HG03025 (cell line): ENCODE results near the gene SUOX.
"Not testable (repeated sequence)": the region's sequence is repeated elsewhere in the genome, so short reads cannot be mapped to it uniquely, and the experiment has no call there.

Experiments used
- ATAC-seq: cut with Tn5 transposase; IDR thresholded peaks from one replicate; pipeline ENCODE4 v1.9.1; 2021; ENCODE audit warnings: mild to moderate bottlenecking, moderate library complexity; ENCODE audit not compliant: unreplicated experiment, low FRiP score

SUOX gene

GRCh38 chr12:56017181-56017580 is 20.1 kb downstream of the SUOX start:
- no peak for ATAC-seq

GRCh38 chr12:56018356-56018755 is 21.3 kb downstream of the SUOX start:
- no peak for ATAC-seq

DNA sequence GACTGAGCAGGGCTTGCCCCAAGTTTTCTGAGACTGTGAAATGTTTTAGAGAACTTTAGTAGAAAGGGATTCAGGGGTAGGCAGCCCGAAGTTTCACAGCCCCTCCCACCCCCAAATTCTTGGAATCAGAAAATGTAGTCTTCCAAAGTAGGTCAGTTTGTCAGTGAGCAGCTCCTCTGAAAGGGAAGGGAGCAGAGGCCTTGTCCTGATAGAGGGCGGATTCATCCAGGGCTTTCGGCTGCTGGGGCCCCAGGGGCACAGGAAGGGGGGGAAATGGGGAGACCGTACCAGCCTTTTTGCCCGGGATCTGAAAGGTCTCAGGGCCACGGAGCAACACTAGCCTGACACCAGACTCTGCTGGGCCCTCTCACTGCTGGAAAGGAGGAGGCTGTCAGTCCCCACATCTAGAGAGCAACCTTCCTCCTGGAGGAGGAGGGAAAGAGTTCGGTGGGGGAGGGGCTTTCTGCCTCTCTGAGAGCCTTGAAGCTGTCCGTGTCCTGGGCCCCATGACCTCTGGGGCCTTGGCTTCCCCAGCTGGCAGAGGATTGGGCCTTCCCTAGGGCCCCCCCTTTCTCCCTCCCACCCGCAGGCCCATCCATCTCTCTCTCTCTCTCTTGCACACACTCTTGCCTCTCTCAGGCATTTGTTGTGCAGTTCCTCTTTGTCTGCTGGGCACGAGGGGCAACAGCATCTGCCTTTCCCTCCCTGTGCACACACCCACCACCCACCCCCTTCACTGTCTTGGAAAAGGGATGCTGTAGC is 23.5 kb downstream of the SUOX start, which contains the start of gene IKZF4:
TSS of gene IKZF4 (plus strand) at position 621 of the 762 bp plus-strand sequence. CDS start 451 bp downstream, outside the sequence.
- no peak for ATAC-seq

DNA sequence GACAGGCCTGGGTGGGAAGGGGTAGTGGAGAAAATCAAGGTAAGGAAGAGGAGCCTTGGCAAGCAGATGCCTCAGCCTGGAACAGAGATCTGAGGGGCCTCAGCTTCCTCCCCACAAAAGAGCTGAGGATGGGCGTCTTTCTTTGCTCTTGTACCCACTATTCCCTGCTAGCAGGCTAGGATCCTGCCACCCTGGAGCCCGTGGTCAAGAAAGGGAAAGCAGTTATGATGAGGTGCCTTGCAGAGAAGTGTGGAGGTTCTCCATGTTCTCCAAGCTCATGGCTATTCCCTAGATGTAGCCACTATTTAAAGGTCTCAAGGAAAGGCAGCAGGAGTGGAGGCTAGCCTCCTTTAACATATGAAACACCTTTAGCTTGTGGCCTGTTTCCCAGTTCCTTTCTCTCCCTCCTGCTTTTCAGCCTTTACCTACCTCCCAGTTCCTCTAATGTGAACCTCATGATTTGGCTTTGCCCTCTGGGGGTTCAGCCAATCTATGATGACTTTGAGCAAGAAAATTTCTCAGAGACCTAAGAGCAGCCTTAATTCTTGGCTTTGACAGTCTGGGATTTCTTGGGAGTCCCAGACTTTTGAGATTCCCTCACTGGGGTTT is 24.9 kb downstream of the SUOX start:
- ATAC-seq, result no peak

DNA sequence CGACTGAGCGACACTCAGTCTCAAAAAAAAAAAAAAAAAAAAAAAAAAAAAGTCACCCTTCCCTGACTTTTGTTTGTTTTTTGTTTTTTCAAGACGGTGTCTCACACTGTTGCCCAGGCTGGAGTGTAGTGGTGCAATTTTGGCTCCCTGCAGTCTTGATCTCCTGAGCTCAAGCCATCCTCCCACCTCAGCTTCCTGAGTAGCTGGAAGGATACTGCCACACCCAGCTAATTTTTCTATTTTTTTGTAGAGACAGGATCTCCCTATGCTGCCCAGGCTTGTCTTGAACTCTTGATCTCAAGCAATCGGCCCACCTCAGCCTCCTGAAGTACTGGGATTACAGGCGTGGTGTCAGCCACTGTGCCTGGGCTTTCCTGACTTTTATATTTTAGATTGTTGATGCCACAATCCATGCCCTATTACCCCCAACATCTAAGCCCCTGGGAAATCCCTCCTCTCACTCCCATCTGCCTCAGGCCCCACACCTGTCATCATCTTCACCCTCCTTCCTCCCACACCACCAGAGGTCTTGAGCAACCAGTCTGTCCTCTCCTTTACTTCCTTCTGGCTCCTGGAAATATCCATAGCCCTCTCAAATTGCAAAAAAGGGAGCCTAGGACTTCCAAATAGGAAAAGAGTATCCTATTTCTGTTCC is 31.6 kb downstream of the SUOX start:
- ATAC-seq, result no peak

- no peak for ATAC-seq
Measured at GRCh38 chr12:56029166-56029519, 32.1 kb downstream of the SUOX start.

DNA sequence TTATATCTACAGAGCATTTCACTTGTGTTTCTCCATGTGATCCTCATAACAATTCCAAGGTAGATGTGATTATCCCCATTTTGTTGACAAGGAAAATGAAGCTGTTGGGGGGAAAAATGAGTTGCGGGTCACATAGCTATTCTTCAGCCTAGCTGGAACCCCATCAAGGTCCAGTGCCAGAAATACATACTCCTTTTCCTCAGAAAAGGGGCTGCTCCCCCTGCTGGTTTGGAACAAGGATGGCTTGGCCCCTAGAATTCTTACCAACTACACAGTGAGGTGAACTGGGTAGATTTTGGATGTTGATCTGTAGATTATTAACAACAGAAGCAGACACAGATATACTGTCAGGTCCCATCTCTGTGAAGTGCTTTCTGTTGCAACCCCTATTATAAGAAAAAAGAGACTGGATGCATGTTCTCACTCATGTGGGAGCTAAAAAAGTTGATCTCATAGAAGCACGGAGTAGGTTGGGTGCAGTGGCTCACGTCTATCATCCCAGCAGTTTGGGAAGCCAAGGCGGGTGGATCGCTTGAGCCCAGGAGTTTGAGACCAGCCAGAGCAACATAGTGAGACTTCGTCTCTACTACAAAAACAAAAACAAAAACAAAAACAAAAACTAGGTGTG is 32.7 kb downstream of the SUOX start:
- no peak for ATAC-seq

GRCh38 chr12:56031987-56032386 is 34.9 kb downstream of the SUOX start:
- no peak for ATAC-seq

DNA sequence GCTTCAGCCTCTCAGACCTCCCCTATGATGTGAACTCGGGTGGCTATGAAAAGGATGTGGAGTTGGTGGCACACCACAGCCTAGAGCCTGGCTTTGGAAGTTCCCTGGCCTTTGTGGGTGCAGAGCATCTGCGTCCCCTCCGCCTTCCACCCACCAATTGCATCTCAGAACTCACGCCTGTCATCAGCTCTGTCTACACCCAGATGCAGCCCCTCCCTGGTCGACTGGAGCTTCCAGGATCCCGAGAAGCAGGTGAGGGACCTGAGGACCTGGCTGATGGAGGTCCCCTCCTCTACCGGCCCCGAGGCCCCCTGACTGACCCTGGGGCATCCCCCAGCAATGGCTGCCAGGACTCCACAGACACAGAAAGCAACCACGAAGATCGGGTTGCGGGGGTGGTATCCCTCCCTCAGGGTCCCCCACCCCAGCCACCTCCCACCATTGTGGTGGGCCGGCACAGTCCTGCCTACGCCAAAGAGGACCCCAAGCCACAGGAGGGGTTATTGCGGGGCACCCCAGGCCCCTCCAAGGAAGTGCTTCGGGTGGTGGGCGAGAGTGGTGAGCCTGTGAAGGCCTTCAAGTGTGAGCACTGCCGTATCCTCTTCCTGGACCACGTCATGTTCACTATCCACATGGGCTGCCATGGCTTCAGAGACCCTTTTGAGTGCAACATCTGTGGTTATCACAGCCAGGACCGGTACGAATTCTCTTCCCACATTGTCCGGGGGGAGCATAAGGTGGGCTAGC is 37.7 kb downstream of the SUOX start:
- ATAC-seq, result no peak

DNA sequence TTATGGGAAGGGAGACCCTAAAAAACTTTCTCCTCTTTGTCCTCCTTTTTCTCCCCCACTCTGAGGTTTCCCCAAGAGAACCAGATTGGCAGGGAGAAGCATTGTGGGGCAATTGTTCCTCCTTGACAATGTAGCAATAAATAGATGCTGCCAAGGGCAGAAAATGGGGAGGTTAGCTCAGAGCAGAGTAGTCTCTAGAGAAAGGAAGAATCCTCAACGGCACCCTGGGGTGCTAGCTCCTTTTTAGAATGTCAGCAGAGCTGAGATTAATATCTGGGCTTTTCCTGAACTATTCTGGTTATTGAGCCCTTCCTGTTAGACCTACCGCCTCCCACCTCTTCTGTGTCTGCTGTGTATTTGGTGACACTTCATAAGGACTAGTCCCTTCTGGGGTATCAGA is 40.1 kb downstream of the SUOX start:
- ATAC-seq, result no peak

- ATAC-seq, result no peak
Measured at GRCh38 chr12:56038022-56038655, 41.1 kb downstream of the SUOX start.

- ATAC-seq, result no peak
Measured at GRCh38 chr12:56040151-56040550, 43.1 kb downstream of the SUOX start.

DNA sequence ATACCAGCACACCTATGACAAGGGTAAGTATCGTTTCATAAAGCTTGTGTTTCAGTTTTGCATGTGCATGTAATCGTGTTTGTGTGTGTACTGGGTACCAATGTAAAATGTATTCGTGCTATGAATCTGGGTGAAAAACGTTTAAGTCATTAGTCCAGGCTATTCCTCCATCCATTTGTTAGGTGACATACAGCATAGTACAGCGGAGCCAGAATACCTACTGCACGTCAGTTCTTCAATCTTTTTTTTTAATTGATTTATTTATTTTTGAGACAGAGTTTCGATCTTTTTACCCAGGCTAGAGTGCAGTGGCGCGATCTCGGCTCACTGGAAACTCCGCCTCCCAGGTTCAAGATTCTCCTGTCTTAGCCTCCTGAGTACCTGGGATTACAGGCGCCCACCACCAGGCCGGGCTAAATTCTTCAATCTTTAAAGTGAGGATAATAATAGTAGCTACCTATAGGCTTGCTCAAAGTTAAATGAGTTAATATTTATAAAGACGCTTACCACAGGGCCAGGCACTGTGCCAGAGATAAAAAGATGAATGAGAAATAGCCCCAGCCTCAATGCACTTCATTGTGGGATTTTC is 44.0 kb downstream of the SUOX start:
- no peak for ATAC-seq

DNA sequence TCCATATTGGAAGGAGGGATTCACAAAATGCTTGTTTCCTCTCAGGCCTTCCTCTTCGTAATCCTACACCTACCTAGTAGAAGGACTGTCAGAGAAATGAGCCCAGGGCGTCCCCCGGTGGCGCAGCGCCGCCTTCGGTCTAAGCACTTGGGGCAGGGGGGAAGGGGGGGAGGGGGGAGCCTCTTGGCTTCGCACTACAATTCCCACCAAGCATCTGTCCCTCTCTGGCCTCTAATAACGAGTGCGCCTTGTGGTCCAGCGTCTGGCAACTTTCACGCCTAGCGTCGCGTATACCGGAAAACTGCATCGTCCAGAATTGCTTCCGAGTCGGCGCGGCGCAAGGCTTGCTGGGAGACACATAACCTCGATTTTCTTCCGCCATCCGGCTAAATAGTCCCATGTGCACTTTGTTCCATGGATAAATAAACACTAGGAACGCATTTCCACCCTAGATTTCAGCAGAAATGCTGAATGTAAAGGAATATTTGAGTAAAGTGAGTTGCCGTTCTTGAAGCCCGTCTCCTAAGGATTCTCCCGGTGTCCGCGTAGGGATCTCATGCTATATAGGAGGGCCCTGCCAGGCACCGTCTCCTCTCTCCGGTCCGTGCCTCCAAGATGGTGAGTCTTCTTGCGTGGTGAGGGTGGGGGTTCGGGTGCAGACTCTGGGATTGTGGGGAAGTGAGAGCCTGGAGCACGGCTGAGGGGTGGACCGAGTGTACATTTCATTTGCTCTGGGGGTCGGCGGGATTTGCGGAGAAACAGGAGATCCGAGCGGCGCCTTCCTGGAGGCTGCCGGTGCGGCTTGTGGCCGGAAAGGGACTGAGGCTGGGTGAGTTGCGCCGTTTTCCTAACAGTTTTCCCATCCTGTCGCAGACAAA is 44.7 kb downstream of the SUOX start, which contains the start of gene RPS26:
TSS of gene RPS26 (plus strand) at position 367 of the 878 bp plus-strand sequence. CDS start at position 616, 249 bp downstream.
- ATAC-seq, result peak; percentile 85

DNA sequence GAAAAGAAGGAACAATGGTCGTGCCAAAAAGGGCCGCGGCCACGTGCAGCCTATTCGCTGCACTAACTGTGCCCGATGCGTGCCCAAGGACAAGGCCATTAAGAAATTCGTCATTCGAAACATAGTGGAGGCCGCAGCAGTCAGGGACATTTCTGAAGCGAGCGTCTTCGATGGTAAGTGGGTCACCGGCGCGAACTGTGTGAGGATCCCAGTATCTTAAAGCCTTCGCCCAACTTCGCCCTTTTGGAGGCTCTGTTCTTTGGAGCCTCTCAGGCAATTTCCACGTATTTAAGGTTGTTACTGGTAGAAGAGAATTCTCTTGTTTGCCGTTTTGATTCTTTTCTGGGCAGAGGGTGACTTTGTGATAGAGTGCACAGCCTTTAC is 45.3 kb downstream of the SUOX start:
- not testable (repeated sequence) for ATAC-seq

DNA sequence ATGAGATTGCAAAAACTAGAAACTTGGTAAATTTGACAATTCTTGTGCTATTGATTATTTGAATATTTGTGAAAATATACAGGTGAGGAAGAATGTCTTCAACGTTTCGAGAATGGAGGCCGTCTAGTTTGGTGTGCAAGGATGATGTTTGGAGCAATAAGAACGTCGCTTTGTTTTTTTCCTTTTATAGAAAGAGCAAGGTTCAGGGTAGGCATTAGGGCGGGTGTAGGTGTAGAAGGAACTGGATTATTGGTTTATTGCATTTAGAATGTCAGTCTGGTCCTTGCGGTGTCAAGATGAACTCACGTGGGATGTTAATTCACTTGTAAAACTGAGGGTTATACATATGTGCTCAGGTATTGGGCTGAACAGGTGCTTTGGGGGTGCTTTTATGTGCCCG is 45.8 kb downstream of the SUOX start:
- no peak for ATAC-seq

GRCh38 chr12:56046027-56046780 is 49.1 kb downstream of the SUOX start:
- no peak for ATAC-seq

DNA sequence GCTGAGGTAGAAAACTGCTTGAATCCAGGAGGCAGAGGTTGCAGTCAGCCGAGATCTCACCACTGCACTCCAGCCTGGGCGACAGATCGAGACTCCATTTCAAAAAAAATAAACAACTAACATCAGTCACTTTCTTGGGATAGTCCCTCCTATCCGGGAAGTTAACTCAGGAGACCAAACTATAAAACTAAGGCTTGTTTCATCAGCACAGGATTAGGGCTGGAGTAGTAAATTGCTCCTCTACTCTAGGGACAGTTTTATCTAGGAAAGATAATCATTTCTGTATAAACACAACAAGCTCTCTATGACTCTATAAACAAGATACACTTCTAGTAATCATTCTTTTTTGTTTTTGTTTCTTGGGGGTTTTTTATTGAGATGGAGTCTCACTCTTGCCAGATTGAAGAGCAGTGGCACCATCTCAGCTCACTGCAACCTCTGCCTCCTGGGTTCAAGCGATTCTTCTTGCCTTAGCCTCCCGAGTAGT is 56.4 kb downstream of the SUOX start:
- ATAC-seq, result no peak
